ENCODE results near the gene GSTK1. TPM values are rescaled to one million over a fixed set of nuclear protein-coding genes. Genes with fewer than 3 reads are reported as not detected.

Gene GSTK1
- total RNA-seq, 4 donors from 2014 or later: 96.2 to 166 (median 149) TPM

- no peak for DNase-seq
- peaks cover 0 to 4% (median 0%) of the 10 kb centered on the region in 4 donors for H3K27me3 ChIP-seq
- TF ChIP-seq CTCF (IDR thresholded peaks at IDR 0.05) (no peak), POLR2A (IDR thresholded peaks at IDR 0.05) (no peak)
- H3K9me3 ChIP-seq: no peaks in the 10 kb centered on the region
- no peaks in the 10 kb centered on the region for H3K36me3 ChIP-seq
- H3K4me1 ChIP-seq: no peaks in the 10 kb centered on the region
- 77 to 84% methylated on average over 2 of the region's 2 CpGs for WGBS, 2 donors
- no peak overlapping the region for H3K4me3 ChIP-seq
- intact Hi-C loops (cut with DNase I): no loop called here
- H3K27ac ChIP-seq: no peak overlapping the region
Observed at GRCh38 chr7:143217806-143218205, 45.4 kb upstream of the GSTK1 start.

- Histone ChIP-seq H3K9me3 (no peaks in the 10 kb centered on the region), H3K27me3 (peaks cover 0 to 4% (median 0%) of the 10 kb centered on the region in 4 donors), H3K4me1 (no peaks in the 10 kb centered on the region), H3K4me3 (no peak overlapping the region), H3K27ac (no peak overlapping the region), H3K36me3 (no peaks in the 10 kb centered on the region)
- no peak for DNase-seq
- 67 to 76% methylated on average over 2 of the region's 2 CpGs for WGBS, 2 donors
- intact Hi-C loops (cut with DNase I): no loop called here
- no peak for TF ChIP-seq POLR2A (IDR thresholded peaks at IDR 0.05)
Observed at GRCh38 chr7:143221286-143221685, 42.0 kb upstream of the GSTK1 start.

- TF ChIP-seq CTCF (IDR thresholded peaks at IDR 0.05) (no peak), POLR2A (IDR thresholded peaks at IDR 0.05) (no peak)
- WGBS, 2 donors: 75 to 80% methylated on average over 3 of the region's 3 CpGs
- no peaks in the 10 kb centered on the region for H3K9me3 ChIP-seq
- no peaks in the 10 kb centered on the region for H3K36me3 ChIP-seq
- peaks cover 0 to 4% (median 0%) of the 10 kb centered on the region in 4 donors for H3K27me3 ChIP-seq
- intact Hi-C loops (cut with DNase I): no loop called here
- DNase-seq: no peak
- no peaks in the 10 kb centered on the region for H3K4me1 ChIP-seq
- peak within 1 kb of the TSS in 1 of 4 donors; percentile 10 for H3K27ac ChIP-seq
- no peak within 1 kb of the TSS for H3K4me3 ChIP-seq
Observed at GRCh38 chr7:143221737-143222136, 41.5 kb upstream of the GSTK1 start, which contains the start of gene TAS2R40. Gene TAS2R40, plus strand, starts transcription at chr7:143222037. Its CDS starts 42 bp downstream, at chr7:143222079.

- WGBS, 2 donors: 55 to 57% methylated on average over 6 to 7 of the region's 7 CpGs
- intact Hi-C loops (cut with DNase I): no loop called here
- no peaks in the 10 kb centered on the region for H3K9me3 ChIP-seq
- TF ChIP-seq POLR2A (IDR thresholded peaks at IDR 0.05) (no peak), CTCF (IDR thresholded peaks at IDR 0.05) (no peak)
- DNase-seq: no peak
- H3K27ac ChIP-seq: peak overlapping the region in 1 of 4 donors; percentile 10
- H3K4me1 ChIP-seq: peaks cover 0 to 8% (median 0%) of the 10 kb centered on the region in 3 donors
- no peak overlapping the region for H3K4me3 ChIP-seq
- H3K36me3 ChIP-seq: no peaks in the 10 kb centered on the region
- H3K27me3 ChIP-seq: peaks cover 0 to 4% (median 0%) of the 10 kb centered on the region in 4 donors
Observed at GRCh38 chr7:143222782-143223181, 40.5 kb upstream of the GSTK1 start.

- Histone ChIP-seq H3K4me1 (peaks cover 0 to 10% (median 0%) of the 10 kb centered on the region in 3 donors), H3K36me3 (no peaks in the 10 kb centered on the region), H3K9me3 (no peaks in the 10 kb centered on the region), H3K4me3 (no peak overlapping the region), H3K27ac (peak overlapping the region in 1 of 4 donors; percentile 21), H3K27me3 (peaks cover 0 to 4% (median 0%) of the 10 kb centered on the region in 4 donors)
- WGBS, 2 donors: 55 to 58% methylated on average over 4 of the region's 4 CpGs
- TF ChIP-seq POLR2A (IDR thresholded peaks at IDR 0.05): no peak
- TF ChIP-seq CTCF (IDR thresholded peaks at IDR 0.05): no peak
- intact Hi-C loops (cut with DNase I): no loop called here
- no peak for DNase-seq
Observed at GRCh38 chr7:143223784-143224183, 39.5 kb upstream of the GSTK1 start.

GRCh38 chr7:143225047-143225446 lies 38.2 kb upstream of the GSTK1 start:
- Histone ChIP-seq H3K4me3 (no peak overlapping the region), H3K9me3 (no peaks in the 10 kb centered on the region), H3K27me3 (no peaks in the 10 kb centered on the region), H3K36me3 (no peaks in the 10 kb centered on the region), H3K27ac (no peak overlapping the region), H3K4me1 (peaks cover 0 to 10% (median 0%) of the 10 kb centered on the region in 3 donors)
- TF ChIP-seq POLR2A (IDR thresholded peaks at IDR 0.05) (no peak), CTCF (IDR thresholded peaks at IDR 0.05) (no peak)
- no peak for DNase-seq
- 82 to 85% methylated on average over 5 of the region's 5 CpGs for WGBS, 2 donors
- intact Hi-C loops (cut with DNase I): no loop called here
